Activated effector memory CD4-positive, alpha-beta T cell treated with anti-CD3 and anti-CD28 coated beads, Interleukin-2, amount 50 U/mL, for 16 hours (primary cell): ENCODE data around the gene PLEKHA7.

Source experiments
- DNase-seq: peaks from one replicate; pipeline ENCODE4 v3.0.0-alpha.2; 2020

PLEKHA7 gene

GRCh38 chr11:16801288-16801980 is 212.8 kb downstream of the PLEKHA7 start:
- DNase-seq = no peak

- DNase-seq = no peak
Observed at GRCh38 chr11:16800382-16800781, 213.8 kb downstream of the PLEKHA7 start.

- no peak for DNase-seq
Observed at GRCh38 chr11:16799890-16800289, 214.3 kb downstream of the PLEKHA7 start.

GRCh38 chr11:16799221-16799620 is 215.0 kb downstream of the PLEKHA7 start:
- no peak for DNase-seq

- no peak for DNase-seq
Observed at GRCh38 chr11:16797776-16798175, 216.4 kb downstream of the PLEKHA7 start.

- no peak for DNase-seq
Observed at GRCh38 chr11:16796311-16796710, 217.9 kb downstream of the PLEKHA7 start.

GRCh38 chr11:16795146-16795545 is 219.1 kb downstream of the PLEKHA7 start:
- DNase-seq = no peak

- no peak for DNase-seq
Observed at GRCh38 chr11:16794047-16794818, 220.0 kb downstream of the PLEKHA7 start.

- DNase-seq = no peak
Observed at GRCh38 chr11:16793511-16793910, 220.7 kb downstream of the PLEKHA7 start.

GRCh38 chr11:16793009-16793408 is 221.2 kb downstream of the PLEKHA7 start:
- DNase-seq = no peak

GRCh38 chr11:16792426-16792825 is 221.8 kb downstream of the PLEKHA7 start:
- no peak for DNase-seq

GRCh38 chr11:16791191-16791961 is 222.8 kb downstream of the PLEKHA7 start:
- DNase-seq = no peak

- DNase-seq = peak; percentile 61
Observed at GRCh38 chr11:16790486-16791190, 223.6 kb downstream of the PLEKHA7 start.

GRCh38 chr11:16789560-16790485 is 224.4 kb downstream of the PLEKHA7 start:
- peak; percentile 58 for DNase-seq

- peak; percentile 60 for DNase-seq
Observed at GRCh38 chr11:16789063-16789420, 225.2 kb downstream of the PLEKHA7 start.

- peak; percentile 86 for DNase-seq
Observed at GRCh38 chr11:16788141-16789062, 225.8 kb downstream of the PLEKHA7 start.

GRCh38 chr11:16787035-16787742 is 227.0 kb downstream of the PLEKHA7 start:
- no peak for DNase-seq

GRCh38 chr11:16786131-16786530 is 228.1 kb downstream of the PLEKHA7 start:
- no peak for DNase-seq

- peak; percentile 82 for DNase-seq
Observed at GRCh38 chr11:16785520-16786128, 228.6 kb downstream of the PLEKHA7 start.

GRCh38 chr11:16784666-16785065 is 229.5 kb downstream of the PLEKHA7 start:
- DNase-seq = no peak
